H1 (cell line): ENCODE data around the gene PHF23. TPM values are rescaled to one million over a fixed set of nuclear protein-coding genes. Genes with fewer than 3 reads are reported as not detected.
A peak's percentile ranks its signal among the peaks of the same experiment; 100 is the strongest.

Experiments
- CTCF ChIA-PET: fragments of 300-600 bp; sonication (Branson Sonifier 250); formaldehyde crosslinking; loops from one replicate; lab custom pipeline; 2021; ENCODE audit not compliant: partially characterized antibody; lab: Charles Lee
- POLR2A ChIA-PET: fragments of 300-600 bp; sonication (Branson Sonifier 250); formaldehyde crosslinking; loops from one replicate; lab custom pipeline; 2021; ENCODE audit warnings: inconsistent platforms; ENCODE audit not compliant: partially characterized antibody; lab: Charles Lee
- DNase-seq, 2 experiments: peaks; one replicate each; pipeline versions ENCODE4 v3.0.0 to v3.0.0-alpha.2; 2010 to 2022; ENCODE audit warnings: low spot score in 2 of 2, low read depth in 1 of 2, mixed read lengths in 1 of 2
- FAIRE-seq: peaks from 2 replicates; lab custom pipeline; 2011; peaks lifted over from hg19 to GRCh38; lab: Jason Lieb, UNC
- H2AFZ ChIP-seq: 2 replicates; pipeline ENCODE4 v1.8.1; 2012; ENCODE audit warnings: low read length, inconsistent platforms
- H2AK5ac ChIP-seq: 2 replicates; pipeline ENCODE4 v1.6.1; 2013; ENCODE audit warnings: low read depth, low read length
- H2BK120ac ChIP-seq: replicated peaks from 2 replicates; pipeline ENCODE3; 2013; ENCODE audit warnings: low read depth, low read length, inconsistent platforms
- H2BK12ac ChIP-seq: 2 replicates; pipeline ENCODE4 v1.6.1; 2013; ENCODE audit warnings: low read depth, low read length
- H2BK15ac ChIP-seq: 2 replicates; pipeline ENCODE4 v1.6.1; 2013; ENCODE audit warnings: low read length
- H2BK20ac ChIP-seq: 2 replicates; pipeline ENCODE4 v1.6.1; 2013; ENCODE audit warnings: low read length
- H2BK5ac ChIP-seq: 2 replicates; pipeline ENCODE4 v1.6.1; 2013; ENCODE audit warnings: low read depth, low read length
- H3K14ac ChIP-seq: 2 replicates; pipeline ENCODE4 v1.6.1; 2013; ENCODE audit warnings: inconsistent platforms; ENCODE audit not compliant: insufficient read length
- H3K18ac ChIP-seq: 2 replicates; pipeline ENCODE4 v1.6.1; 2013; ENCODE audit warnings: low read length; ENCODE audit errors: extremely low read depth
- H3K23ac ChIP-seq: 2 replicates; pipeline ENCODE4 v1.6.1; 2013; ENCODE audit warnings: inconsistent platforms; ENCODE audit not compliant: insufficient read length
- H3K23me2 ChIP-seq: 2 replicates; pipeline ENCODE4 v1.6.1; 2013; ENCODE audit warnings: low read depth, low read length
- H3K27ac ChIP-seq: 2 replicates; pipeline ENCODE4 v1.6.1; 2011; ENCODE audit warnings: low read depth, low read length, inconsistent platforms
- H3K27me3 ChIP-seq, 4 experiments: replicated peaks in 1 of 4; 1 replicate in 1 of 4; 2 replicates in 3 of 4; pipeline versions ENCODE4 v1.6.1 to v1.8.1; 2011 to 2013; ENCODE audit warnings: low read length in 3 of 4, mild to moderate bottlenecking in 3 of 4, inconsistent platforms in 2 of 4, mixed read lengths in 2 of 4, moderate library complexity in 1 of 4; ENCODE audit not compliant: control insufficient read depth in 3 of 4, insufficient read depth in 3 of 4; ENCODE audit errors: extremely low read depth in 1 of 4
- H3K36me3 ChIP-seq, 4 experiments: 2 replicates each; pipeline versions ENCODE4 v1.6.1 to v1.8.1; 2011 to 2013; ENCODE audit warnings: mild to moderate bottlenecking in 4 of 4, low read length in 3 of 4, moderate library complexity in 2 of 4, control low read depth in 1 of 4, inconsistent platforms in 1 of 4; ENCODE audit not compliant: insufficient read depth in 4 of 4, control insufficient read depth in 2 of 4
- H3K4ac ChIP-seq: replicated peaks from 2 replicates; pipeline ENCODE3; 2013; ENCODE audit warnings: low read length, low read depth, mixed read lengths, inconsistent platforms; ENCODE audit not compliant: insufficient read length
- H3K4me1 ChIP-seq, 4 experiments: replicated peaks in 1 of 4; 1 replicate in 1 of 4; 2 replicates in 3 of 4; pipeline versions ENCODE4 v1.6.1 to v1.8.1; 2011 to 2013; ENCODE audit warnings: low read length in 3 of 4, inconsistent platforms in 2 of 4, mixed read lengths in 1 of 4; ENCODE audit not compliant: insufficient read depth in 4 of 4, control insufficient read depth in 3 of 4
- H3K4me2 ChIP-seq, 2 experiments: 2 replicates each; pipeline versions ENCODE4 v1.6.1 to v1.8.1; 2011 to 2013; ENCODE audit warnings: low read depth in 2 of 2, low read length in 2 of 2, control low read depth in 1 of 2, inconsistent platforms in 1 of 2, mild to moderate bottlenecking in 1 of 2; ENCODE audit not compliant: insufficient read depth in 1 of 2
- H3K4me3 ChIP-seq, 4 experiments: fragments of 200-600, 300-600 bp in 1 of 4; sonication (generic), shearing (Covaris generic), sonication (Bioruptor Twin) in 1 of 4; 2 replicates each; pipeline versions ENCODE4 v1.5.1 to v1.8.1; 2011 to 2016; ENCODE audit warnings: low read length in 4 of 4, low read depth in 3 of 4, control low read depth in 2 of 4, inconsistent platforms in 2 of 4, mild to moderate bottlenecking in 2 of 4, mixed read lengths in 1 of 4, moderate library complexity in 1 of 4; ENCODE audit not compliant: insufficient read depth in 2 of 4; ENCODE audit errors: extremely low read depth in 1 of 4
- H3K56ac ChIP-seq: replicated peaks from 2 replicates; pipeline ENCODE3; 2013; ENCODE audit warnings: low read depth, mild to moderate bottlenecking, mixed read lengths, low read length, inconsistent platforms; ENCODE audit not compliant: insufficient read length
- H3K79me1 ChIP-seq: 2 replicates; pipeline ENCODE4 v1.6.1; 2013; ENCODE audit warnings: low read depth, low read length, control low read depth
- H3K79me2 ChIP-seq, 2 experiments: 2 replicates each; pipeline versions ENCODE4 v1.6.1 to v1.8.1; 2012 to 2013; ENCODE audit warnings: low read length in 2 of 2, mild to moderate bottlenecking in 2 of 2, inconsistent platforms in 1 of 2; ENCODE audit not compliant: insufficient read depth in 2 of 2, control insufficient read depth in 1 of 2
- H3K9ac ChIP-seq, 4 experiments: replicated peaks in 1 of 4; 1 replicate in 1 of 4; 2 replicates in 3 of 4; pipeline versions ENCODE4 v1.6.1 to v1.8.1; 2011 to 2013; ENCODE audit warnings: low read depth in 3 of 4, low read length in 3 of 4, control low read depth in 2 of 4, mild to moderate bottlenecking in 2 of 4, moderate library complexity in 2 of 4, inconsistent platforms in 1 of 4; ENCODE audit errors: extremely low read depth in 1 of 4
- H3K9me3 ChIP-seq, 2 experiments: 2 replicates each; pipeline versions ENCODE4 v1.6.1 to v1.8.1; 2012 to 2013; ENCODE audit warnings: mild to moderate bottlenecking in 2 of 2, moderate library complexity in 2 of 2, control low read depth in 1 of 2, inconsistent platforms in 1 of 2, low read depth in 1 of 2, low read length in 1 of 2, mixed read lengths in 1 of 2; ENCODE audit not compliant: insufficient read depth in 2 of 2
- H4K20me1 ChIP-seq, 2 experiments: replicated peaks in 1 of 2; 2 replicates each; pipeline versions ENCODE3 to v1.8.1; 2011 to 2013; ENCODE audit warnings: inconsistent platforms in 2 of 2, low read length in 2 of 2, mild to moderate bottlenecking in 1 of 2; ENCODE audit not compliant: insufficient read depth in 2 of 2, control insufficient read depth in 1 of 2
- H4K5ac ChIP-seq: 2 replicates; pipeline ENCODE4 v1.6.1; 2013; ENCODE audit warnings: low read length, low read depth, mixed read lengths, inconsistent platforms; ENCODE audit not compliant: insufficient read length
- H4K8ac ChIP-seq: 2 replicates; pipeline ENCODE4 v1.8.0; 2013; ENCODE audit warnings: mild to moderate bottlenecking, moderate library complexity, low read length, inconsistent platforms; ENCODE audit not compliant: insufficient read depth; ENCODE audit errors: extremely low read depth
- H4K91ac ChIP-seq: replicated peaks from 2 replicates; pipeline ENCODE3; 2013; ENCODE audit warnings: low read length, mixed read lengths, inconsistent platforms; ENCODE audit not compliant: insufficient read length
- CTBP2 ChIP-seq: IDR thresholded peaks from 2 replicates; pipeline ENCODE4 v1.7.0; 2011; ENCODE audit warnings: borderline replicate concordance, mild to moderate bottlenecking, moderate library complexity, mixed read lengths, low read length; ENCODE audit not compliant: insufficient read depth, insufficient read length
- FOSL1 ChIP-seq: IDR thresholded peaks from 2 replicates; pipeline ENCODE4 v1.6.1; 2011; ENCODE audit warnings: mild to moderate bottlenecking, low read depth, low read length, moderate library complexity; ENCODE audit not compliant: insufficient read depth
- NRF1 ChIP-seq: IDR thresholded peaks from 2 replicates; pipeline ENCODE4 v1.6.1; 2011; ENCODE audit warnings: mild to moderate bottlenecking, low read depth, low read length, improper control_type of control experiment
- PHF8 ChIP-seq: fragments of 200-600 bp; sonication (generic); conservative IDR thresholded peaks from 2 replicates; pipeline ENCODE4 v1.7.1; 2012; ENCODE audit warnings: low read depth, mild to moderate bottlenecking, inconsistent platforms, low read length, moderate library complexity
- POLR2AphosphoS5 ChIP-seq: IDR thresholded peaks from 2 replicates; pipeline ENCODE4 v1.6.1; 2011; ENCODE audit warnings: low read depth, low read length
- WGBS, 2 experiments: shearing (Covaris generic) in 1 of 2; methylation state at CpG; one replicate each; pipeline versions ENCODE4 v1.1.6 to v1.1.7; 2013 to 2015; ENCODE audit warnings: low lambda C conversion rate in 2 of 2, mixed read lengths in 2 of 2, inconsistent platforms in 1 of 2, low coverage in 1 of 2, missing lambda C conversion rate in 1 of 2; ENCODE audit not compliant: insufficient replicate concordance in 2 of 2, insufficient coverage in 1 of 2, insufficient read length in 1 of 2; ENCODE audit errors: extremely low coverage in 1 of 2, missing lambda C conversion rate in 1 of 2; 5-methylcytosine and 5-hydroxymethylcytosine counted together
- polyA plus RNA-seq, 7 experiments: library from polyadenylated mRNA; depleted of rRNA in 3 of 7; stranded (reverse) in 5 of 7; unstranded in 2 of 7; fragments of >200 nt in 5 of 7; fragments of 200-250 nt in 2 of 7; gene quantifications; 1 replicate in 5 of 7; 2 replicates in 1 of 7; 4 replicates in 1 of 7; pipeline versions ENCODE4 v1.2.1 to v1.2.3, GENCODE V29; 2011 to 2013; ENCODE audit warnings: missing spikeins in 2 of 7, mixed read lengths in 2 of 7
- total RNA-seq: library from RNA; stranded (reverse); fragmentation: NEBNext Ultra II Directional; extraction: Animal tissue kit (Norgen Biotek cat#: 25700); gene quantifications from 2 replicates; pipeline ENCODE4 v1.2.1, GENCODE V29; 2021
- TF ChIP-seq, protein P1 (sequence below): IDR thresholded peaks from 2 replicates; pipeline ENCODE4 v1.6.1; 2012; ENCODE audit warnings: inconsistent platforms
- TF ChIP-seq, protein P2 (sequence below): IDR thresholded peaks from 2 replicates; pipeline ENCODE4 v1.6.1; 2011; ENCODE audit warnings: low read depth, mild to moderate bottlenecking, low read length; ENCODE audit not compliant: insufficient read depth

PHF23 gene
- total and polyA plus RNA-seq, 2 of the 8 experiments (the other 6 are each of a cell fraction or from before 2014, with no cell fraction given): 47.5 to 62.8 TPM

DNA sequence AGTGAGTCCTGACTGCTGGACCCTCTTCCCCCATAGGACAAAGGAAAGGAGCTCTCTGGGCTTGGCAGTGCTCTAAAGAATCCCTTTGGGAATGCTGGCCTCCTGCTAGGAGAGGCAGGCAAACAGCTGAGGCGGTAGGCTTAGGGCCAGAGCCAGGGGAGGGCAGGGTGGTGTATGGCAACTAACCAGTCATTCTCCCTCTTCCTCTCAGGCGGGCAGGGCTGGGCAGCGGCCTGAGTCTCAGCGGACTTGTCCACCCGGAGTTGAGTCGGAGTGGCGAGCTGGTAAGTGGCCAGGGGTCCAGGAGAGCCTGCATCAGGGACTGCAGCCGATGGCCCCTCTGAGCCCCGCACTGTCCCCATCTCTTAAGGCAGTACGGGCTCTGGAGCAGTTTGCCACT, 15.1 kb downstream of the PHF23 start:
- no peak overlapping the region for H3K27ac ChIP-seq
- no peak overlapping the region for H3K18ac ChIP-seq
- H3K27me3 ChIP-seq: no peaks in the 10 kb centered on the region
- H2AFZ ChIP-seq: no peak overlapping the region
- peaks cover 26 to 67% (median 54%) of the 10 kb centered on the region in 4 experiments for H3K36me3 ChIP-seq
- H2BK5ac ChIP-seq: no peak overlapping the region
- H2AK5ac ChIP-seq: no peak overlapping the region
- no peak overlapping the region for H3K56ac ChIP-seq
- peaks cover 15 to 36% of the 10 kb centered on the region in 2 experiments for H4K20me1 ChIP-seq
- no peaks in the 10 kb centered on the region for H3K79me1 ChIP-seq
- H3K14ac ChIP-seq: no peak overlapping the region
- no peaks in the 10 kb centered on the region for H3K79me2 ChIP-seq
- no peak overlapping the region for H3K4me2 ChIP-seq
- no peak overlapping the region for H3K9ac ChIP-seq
- H3K23me2 ChIP-seq: peaks cover 5% of the 10 kb centered on the region; the same call in 1 of the 2 replicates
- WGBS, 2 experiments: 94% methylated on average over 9 of the region's 10 CpGs; no CpG with 5 or more reads in 1 of the 2 experiments
- DNase-seq: no peak
- ChIA-PET POLR2A (interaction anchor here (0.9 to 10.7 kb wide), 10 partner anchors 10 to 352 kb away, joined by 3 to 386 read pairs (median 5); partner anchors contain the start of genes CLDN7, CTDNEP1, DVL2 and ELP5), CTCF (interaction anchor here (0.9 to 1.2 kb wide), 3 partner anchors 10 to 85 kb away, joined by 3 read pairs; partner anchors contain the start of gene DVL2)
- no peak for FAIRE-seq
- H2BK15ac ChIP-seq: no peak overlapping the region
- no peak overlapping the region for H3K4me3 ChIP-seq
- no peak overlapping the region for H3K4ac ChIP-seq
- H4K5ac ChIP-seq: no peak overlapping the region
- peaks cover 0 to 10% (median 5%) of the 10 kb centered on the region in 4 experiments; a peak in 4 of 7 replicates for H3K4me1 ChIP-seq
- no peak overlapping the region for H3K23ac ChIP-seq
- H3K9me3 ChIP-seq: no peaks in the 10 kb centered on the region
- H4K91ac ChIP-seq: no peak overlapping the region
- no peak overlapping the region for H2BK12ac ChIP-seq
- H2BK20ac ChIP-seq: no peak overlapping the region
- H4K8ac ChIP-seq: peak overlapping the region; percentile 30; the same call in 1 of the 2 replicates
- H2BK120ac ChIP-seq: no peak overlapping the region
- TF ChIP-seq FOSL1 (no peak), CTBP2 (no peak), POLR2AphosphoS5 (no peak; the same call in 1 of the 2 replicates), PHF8 (no peak), NRF1 (no peak)
- TF ChIP-seq, protein P1, sequence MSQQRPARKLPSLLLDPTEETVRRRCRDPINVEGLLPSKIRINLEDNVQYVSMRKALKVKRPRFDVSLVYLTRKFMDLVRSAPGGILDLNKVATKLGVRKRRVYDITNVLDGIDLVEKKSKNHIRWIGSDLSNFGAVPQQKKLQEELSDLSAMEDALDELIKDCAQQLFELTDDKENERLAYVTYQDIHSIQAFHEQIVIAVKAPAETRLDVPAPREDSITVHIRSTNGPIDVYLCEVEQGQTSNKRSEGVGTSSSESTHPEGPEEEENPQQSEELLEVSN: no peak
- TF ChIP-seq, protein P2, sequence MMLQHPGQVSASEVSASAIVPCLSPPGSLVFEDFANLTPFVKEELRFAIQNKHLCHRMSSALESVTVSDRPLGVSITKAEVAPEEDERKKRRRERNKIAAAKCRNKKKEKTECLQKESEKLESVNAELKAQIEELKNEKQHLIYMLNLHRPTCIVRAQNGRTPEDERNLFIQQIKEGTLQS: no peak
